Cardiac septum (tissue), 1 donor: ENCODE results near the gene UBE2Q2. TPM values are rescaled to one million over a fixed set of nuclear protein-coding genes. Genes with fewer than 3 reads are reported as not detected.
"Not testable (repeated sequence)": the region's sequence is repeated elsewhere in the genome, so short reads cannot be mapped to it uniquely, and the experiment has no call there.

Experiments
- DNase-seq: peaks from one replicate; pipeline ENCODE4 v3.0.0-alpha.2; 2020; ENCODE audit warnings: low spot score
- intact Hi-C: fragments of 100-400 bp; cut with DNase I; formaldehyde crosslinking; loops from one replicate; pipeline ENCODE4 v1.14.0; 2022
- total RNA-seq: library from RNA; stranded (reverse); fragmentation: NEBNext Ultra II Directional; extraction: Animal tissue kit (Norgen Biotek cat#: 25700); gene quantifications from one replicate; pipeline ENCODE4 v1.2.1, GENCODE V29; 2021
- donor health status: DM: no; HTN: no; CAD: no.

Gene UBE2Q2
- total RNA-seq, 1 donor from 2014 or later = 38.3 TPM

DNA sequence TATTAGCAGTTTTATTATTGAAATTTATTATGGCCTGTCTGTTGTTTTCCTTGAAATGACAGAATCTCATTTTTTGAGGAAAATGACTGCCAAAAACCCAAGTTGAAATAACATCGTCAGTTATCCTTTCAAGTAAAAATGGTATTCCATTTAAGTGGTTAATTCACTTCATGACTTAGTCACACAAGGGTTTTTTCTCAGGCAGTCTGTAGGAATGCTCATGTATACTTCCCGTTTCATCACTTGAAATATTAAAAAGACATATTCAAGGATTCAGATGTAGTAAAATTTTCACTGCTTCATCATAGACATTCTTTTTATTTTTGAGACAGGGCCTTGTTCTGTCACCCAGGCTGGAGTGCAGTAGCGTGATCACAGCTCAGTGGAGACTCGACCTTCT lies 8.3 kb downstream of the UBE2Q2 start:
- DNase-seq = not testable (repeated sequence)

DNA sequence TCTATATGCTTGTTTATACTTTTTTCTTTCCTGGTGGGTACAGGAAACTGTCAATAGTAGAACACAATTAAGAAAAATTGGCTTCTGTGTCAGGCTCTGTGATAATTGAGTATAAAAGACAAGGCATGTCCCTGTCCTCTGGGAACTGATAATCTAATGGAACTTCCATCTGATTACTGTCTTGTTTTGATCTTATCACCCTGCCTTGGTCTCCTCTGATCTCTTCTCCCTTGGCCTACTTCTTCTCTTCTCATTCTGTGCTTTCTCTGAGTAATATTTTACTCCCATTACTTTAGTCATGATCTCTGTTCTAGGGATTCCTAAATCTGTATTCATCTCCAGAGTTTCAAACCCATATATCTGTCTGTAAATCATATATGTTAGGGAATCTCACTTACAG lies 14.6 kb downstream of the UBE2Q2 start:
- DNase-seq = no peak
- intact Hi-C loops = no loop called here

More for the DNA sequence above, 8.3 kb downstream of the UBE2Q2 start:
- intact Hi-C loops = not testable (repeated sequence)

- intact Hi-C loops = no loop called here
- DNase-seq = no peak
Observed at GRCh38 chr15:75861750-75862402, 18.6 kb downstream of the UBE2Q2 start.

DNA sequence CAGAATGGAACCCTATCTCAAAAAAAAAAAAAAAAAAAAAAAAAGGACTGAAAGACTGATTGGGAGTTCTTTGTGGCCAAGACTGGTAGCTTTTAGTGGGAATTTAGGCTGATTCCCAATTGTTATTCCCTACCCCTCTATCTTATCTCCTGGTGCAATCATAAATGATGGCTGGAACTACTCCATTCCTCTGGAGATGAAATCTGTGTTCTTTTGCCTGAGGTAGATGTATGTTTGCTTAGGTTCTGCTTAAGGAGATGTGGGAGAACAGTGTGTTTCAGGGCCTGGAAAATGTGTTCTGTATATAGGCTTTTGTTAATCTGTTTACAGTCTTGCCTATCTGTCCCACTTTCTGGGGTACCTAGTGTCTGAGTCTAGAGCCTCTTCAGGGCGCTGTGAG lies 19.5 kb downstream of the UBE2Q2 start:
- no peak for DNase-seq
- intact Hi-C loops = no loop called here

DNA sequence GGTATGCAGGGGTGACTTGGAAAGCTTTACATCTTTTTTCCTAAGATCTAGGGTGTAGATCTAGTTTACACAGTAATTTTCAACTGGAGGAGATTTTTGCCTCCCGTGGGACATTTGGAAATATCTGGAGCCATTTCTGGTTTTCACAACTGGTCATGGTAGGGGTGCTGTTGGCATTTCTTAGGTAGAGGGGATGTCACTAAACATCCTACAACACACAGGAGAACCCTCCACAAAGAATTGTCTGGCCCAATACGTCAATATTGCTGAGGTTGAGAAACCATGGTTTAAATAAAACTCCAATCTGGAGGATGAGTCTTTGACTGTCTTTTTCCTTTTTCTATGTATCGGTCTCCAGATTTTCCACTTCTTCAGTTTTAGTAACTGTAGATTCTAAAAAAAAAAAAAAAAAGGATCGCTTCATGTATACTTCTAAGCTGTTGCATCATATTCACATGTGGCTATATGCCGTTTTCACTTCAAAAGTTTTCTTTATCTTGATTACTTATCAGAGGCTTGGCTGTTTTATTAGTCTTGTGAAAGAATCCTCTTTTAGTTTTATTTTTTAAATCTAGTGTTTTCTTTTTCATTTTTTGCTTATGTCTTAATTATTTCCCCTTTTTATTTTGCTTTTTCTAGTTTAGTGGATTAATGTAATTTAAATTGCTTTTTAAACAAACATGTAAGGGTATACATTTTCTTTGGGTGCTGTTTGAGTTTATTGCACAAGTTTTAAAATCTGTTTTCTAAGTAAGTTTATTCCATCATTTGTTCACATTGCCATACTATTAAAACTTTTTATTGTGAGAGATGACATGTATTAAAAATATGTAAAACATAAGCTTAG lies 21.2 kb downstream of the UBE2Q2 start:
- intact Hi-C loops = no loop called here
- DNase-seq = no peak

GRCh38 chr15:75866045-75866444 lies 22.8 kb downstream of the UBE2Q2 start:
- DNase-seq, intact Hi-C loops: not testable (repeated sequence)

DNA sequence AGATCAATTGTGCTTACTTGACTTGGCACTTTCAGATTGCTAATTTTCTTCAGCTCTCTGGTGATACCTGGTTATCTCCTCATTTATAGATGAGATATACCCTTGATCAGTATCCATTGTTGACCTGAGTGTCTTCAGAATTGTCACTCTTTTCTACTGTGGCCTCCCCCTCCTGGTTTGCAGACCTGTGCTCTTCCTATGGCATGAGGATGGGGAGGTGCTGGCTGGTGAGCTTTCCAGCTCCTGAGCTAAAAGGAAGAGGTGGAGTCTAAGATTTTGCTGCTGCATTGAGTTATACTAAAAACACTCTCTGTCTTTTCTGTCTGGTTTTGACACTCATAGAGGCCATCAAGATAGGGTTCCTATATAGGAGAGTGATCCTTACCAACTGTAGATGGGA lies 23.7 kb downstream of the UBE2Q2 start:
- no peak for DNase-seq
- intact Hi-C loops = no loop called here

- intact Hi-C loops = no loop called here
- no peak for DNase-seq
Observed at GRCh38 chr15:75867449-75867848, 24.2 kb downstream of the UBE2Q2 start.

GRCh38 chr15:75868019-75868418 lies 24.8 kb downstream of the UBE2Q2 start:
- intact Hi-C loops = no loop called here
- no peak for DNase-seq

DNA sequence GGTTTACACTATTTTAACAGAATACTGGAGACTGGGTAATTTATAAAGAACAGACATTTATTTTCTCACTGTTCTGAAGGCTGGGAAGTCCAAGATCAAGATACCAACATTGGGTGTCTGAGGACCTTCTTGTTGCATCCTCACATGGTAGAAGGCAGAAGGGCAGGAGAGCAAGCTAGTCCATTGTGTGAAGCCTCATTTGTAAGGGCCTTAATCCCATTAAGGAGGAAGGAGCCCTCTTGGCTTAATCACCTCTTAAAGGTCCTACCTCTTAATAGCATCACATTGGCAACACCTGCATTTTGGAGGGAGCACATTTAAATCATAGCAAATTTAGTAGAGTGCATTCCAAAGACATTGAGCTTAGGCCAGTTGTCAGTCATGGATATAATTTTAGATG lies 26.2 kb downstream of the UBE2Q2 start:
- DNase-seq = no peak
- intact Hi-C loops = no loop called here

- DNase-seq, intact Hi-C loops: not testable (repeated sequence)
Observed at GRCh38 chr15:75871589-75871988, 28.3 kb downstream of the UBE2Q2 start.

- intact Hi-C loops = no loop called here
- DNase-seq = no peak
Observed at GRCh38 chr15:75872403-75872990, 29.2 kb downstream of the UBE2Q2 start.

DNA sequence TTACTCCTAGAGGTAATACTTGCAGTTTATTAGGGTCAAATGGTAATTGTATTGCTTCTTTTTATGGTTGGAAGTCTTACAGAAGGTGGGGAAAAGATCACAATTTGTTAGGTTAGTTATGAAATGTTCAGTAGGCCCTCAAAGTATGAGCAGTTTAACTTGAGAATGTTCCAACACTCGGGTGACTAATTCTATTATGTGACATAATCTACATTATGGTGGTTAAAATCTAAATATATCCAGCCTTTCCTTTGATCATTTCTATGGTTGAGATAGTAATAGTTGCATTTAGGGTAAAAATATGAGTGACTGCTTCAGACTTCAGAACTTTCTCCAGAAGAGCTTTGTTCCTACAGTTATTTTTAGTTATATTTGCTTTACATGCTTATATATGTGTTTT lies 40.8 kb downstream of the UBE2Q2 start:
- no peak for DNase-seq
- intact Hi-C loops = no loop called here

DNA sequence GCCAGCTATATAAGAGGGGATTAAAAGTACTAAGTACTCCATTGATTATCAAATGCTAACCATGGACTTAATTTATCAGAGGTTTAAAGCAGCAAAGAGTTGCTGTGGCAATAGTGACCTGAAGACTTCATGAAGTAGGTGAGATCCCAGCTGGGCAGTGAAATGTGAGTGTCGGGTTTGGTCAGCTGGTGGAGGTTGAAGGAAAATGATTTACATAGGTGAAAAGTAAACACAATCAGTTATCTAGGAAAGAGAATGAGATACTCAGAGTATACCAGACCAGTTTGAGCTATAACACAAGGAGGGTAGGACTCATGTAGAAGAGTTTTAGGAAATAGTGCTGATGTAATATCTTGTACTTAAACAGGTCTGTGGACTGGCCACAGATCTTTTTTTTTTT lies 43.9 kb downstream of the UBE2Q2 start:
- no peak for DNase-seq
- intact Hi-C loops = no loop called here

GRCh38 chr15:75891895-75892294 lies 48.6 kb downstream of the UBE2Q2 start:
- no peak for DNase-seq
- intact Hi-C loops = no loop called here

DNA sequence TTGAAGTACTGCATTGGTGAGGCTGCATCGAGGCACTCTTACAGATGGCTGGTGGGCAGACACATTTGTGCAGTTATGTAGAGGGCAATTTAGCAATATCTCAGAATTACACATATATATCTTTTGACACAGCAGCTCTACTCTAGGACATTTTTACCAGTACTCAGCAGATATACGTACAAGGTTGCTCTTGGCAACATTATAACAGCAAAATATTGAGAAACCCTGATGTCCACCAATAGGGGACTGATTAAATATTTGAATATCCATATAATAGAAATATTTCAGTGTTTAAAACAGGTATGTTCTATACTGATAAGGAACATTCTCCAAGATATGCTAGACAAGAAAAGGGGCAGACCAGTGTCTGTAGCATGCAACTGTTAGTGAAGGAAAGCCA lies 52.5 kb downstream of the UBE2Q2 start:
- intact Hi-C loops = no loop called here
- DNase-seq = no peak

DNA sequence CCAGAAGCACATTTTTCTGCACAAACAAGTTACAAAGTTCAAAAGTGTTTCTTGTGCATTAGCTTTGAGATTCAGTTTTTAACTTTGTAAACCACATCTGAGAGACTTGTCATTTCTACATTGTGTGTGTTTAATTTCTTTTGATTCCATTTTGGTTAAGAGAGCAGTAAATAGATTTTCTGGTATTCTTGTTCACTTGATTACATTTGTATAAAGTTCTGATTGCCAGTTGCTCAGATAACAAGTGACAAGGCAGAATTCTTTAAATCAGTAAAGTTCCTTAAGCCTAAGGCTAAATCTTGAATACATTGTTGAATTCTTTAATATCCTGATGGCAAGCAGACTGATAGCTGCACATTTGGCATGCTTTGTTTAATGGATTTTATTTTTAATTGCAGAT lies 57.3 kb downstream of the UBE2Q2 start:
- intact Hi-C loops = no loop called here
- no peak for DNase-seq

DNA sequence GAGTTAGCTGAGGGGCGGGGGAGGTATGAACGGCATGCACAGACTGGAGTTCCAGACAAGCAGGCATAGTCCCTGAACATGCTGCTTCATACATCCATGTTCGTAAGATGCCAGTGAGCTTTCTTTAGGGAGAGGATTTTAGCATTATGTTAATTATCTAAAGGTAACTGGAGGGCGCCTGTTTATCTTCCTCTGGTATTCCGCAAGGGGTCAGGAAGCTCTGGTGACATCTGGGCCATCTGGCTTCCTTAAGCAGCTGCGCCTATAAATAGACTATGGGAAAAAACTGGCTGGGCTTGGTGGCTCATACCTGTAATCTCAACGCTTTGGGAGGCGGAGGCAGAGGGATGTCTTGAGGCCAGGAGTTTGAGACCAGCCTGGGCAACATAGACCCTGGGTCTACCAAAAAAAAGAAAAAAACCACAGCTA lies 58.9 kb downstream of the UBE2Q2 start:
- intact Hi-C loops = loop anchor here (2.0 kb wide), 1 partner anchor 59 kb away; the partner anchor contains the start of gene UBE2Q2
- no peak for DNase-seq

DNA sequence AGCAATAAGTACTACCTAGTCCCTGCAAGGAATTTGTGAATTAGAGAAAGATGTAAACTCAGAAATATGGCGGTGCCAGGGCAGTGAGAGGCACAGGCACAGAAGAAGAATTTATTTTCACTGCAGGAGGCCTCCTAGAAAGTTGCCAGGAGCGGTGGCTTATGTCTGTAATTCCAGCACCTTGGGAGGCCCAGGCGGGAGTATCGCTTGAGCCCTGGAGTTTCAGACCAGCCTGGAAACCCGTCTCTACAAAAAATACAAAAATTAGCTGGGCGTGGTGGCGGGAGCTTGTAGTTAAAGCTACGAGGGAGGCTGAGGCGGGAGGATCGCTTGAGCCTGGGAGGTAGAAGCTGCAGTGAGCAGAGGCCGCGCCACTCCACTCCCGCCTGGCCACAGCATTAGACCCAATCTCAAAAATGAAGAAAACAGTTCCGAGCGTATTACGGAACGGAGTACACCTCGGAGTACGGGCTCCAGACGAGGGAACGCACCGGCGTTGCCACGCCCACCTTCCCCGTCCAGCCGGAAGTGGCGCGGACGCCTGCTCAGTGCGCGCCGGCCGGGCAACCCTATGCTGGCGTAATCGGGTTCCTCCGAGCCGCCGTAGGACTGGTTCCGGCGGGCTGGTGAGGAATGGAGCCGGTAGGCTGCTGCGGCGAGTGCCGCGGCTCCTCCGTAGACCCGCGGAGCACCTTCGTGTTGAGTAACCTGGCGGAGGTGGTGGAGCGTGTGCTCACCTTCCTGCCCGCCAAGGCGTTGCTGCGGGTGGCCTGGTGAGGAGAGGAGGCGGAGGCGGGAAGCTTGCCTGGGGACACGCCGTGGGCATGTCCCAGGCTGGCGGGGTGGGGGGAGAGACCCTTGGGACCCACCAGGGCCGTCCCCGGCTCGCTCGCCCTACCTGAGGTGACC lies 60.3 kb downstream of the UBE2Q2 start, which contains the start of gene FBXO22:
TSS of gene FBXO22 (plus strand) at position 548 of the 909 bp plus-strand sequence. CDS start at position 634, 86 bp downstream.
- peak; percentile 95 for DNase-seq
- intact Hi-C loops = loop anchor here (2.0 kb wide), 1 partner anchor 61 kb away; the partner anchor contains the start of gene UBE2Q2
